ENCODE measurements around the gene RBKS.
A peak's percentile ranks its signal among the peaks of the same experiment; 100 is the strongest.

Gene RBKS

DNA sequence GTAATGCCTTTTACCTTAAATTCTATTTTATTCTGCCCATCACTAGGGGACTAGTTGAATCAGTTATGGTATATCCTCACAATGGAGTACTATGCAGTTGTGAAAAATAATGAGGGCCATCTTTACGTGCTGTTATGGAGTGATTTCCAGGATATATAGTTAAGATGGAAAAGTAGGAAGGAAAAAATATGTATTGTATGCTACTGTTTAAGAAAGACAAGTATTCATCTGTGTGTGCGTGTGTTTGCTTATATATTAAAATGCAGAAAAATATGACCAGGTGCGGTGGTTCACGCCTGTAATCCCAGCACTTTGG is 151.2 kb downstream of the RBKS start:
- Histone ChIP-seq H3K4me3 (ENCODE audit: low read depth, low read length) (no peak overlapping the region), H3K9me3 (ENCODE audit: control insufficient read depth, insufficient read depth, low read depth, low read length) (no peaks in the 10 kb centered on the region), H3K4me1 (ENCODE audit: control insufficient read depth, insufficient read depth, low read length) (no peaks in the 10 kb centered on the region), H3K27ac (ENCODE audit: extremely low read depth, low read depth, low read length) (no peak overlapping the region), H3K36me3 (ENCODE audit: control insufficient read depth in 2 of 2, insufficient read depth in 1 of 2, low read length in 2 of 2) (no peaks in the 10 kb centered on the region)
- TF ChIP-seq ZNF146 (tag by site-specific recombination; IDR thresholded peaks at IDR 0.05) = peak; percentile 72
- TF ChIP-seq, protein P1, sequence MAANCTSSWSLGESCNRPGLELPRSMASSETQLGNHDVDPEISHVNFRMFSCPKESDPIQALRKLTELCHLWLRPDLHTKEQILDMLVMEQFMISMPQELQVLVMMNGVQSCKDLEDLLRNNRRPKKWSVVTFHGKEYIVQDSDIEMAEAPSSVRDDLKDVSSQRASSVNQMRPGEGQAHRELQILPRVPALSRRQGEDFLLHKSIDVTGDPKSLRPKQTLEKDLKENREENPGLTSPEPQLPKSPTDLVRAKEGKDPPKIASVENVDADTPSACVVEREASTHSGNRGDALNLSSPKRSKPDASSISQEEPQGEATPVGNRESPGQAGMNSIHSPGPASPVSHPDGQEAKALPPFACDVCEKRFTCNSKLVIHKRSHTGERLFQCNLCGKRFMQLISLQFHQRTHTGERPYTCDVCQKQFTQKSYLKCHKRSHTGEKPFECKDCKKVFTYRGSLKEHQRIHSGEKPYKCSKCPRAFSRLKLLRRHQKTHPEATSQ (tag by site-specific recombination; IDR thresholded peaks at IDR 0.05) = no peak
- ChIA-PET POLR2A (no interaction called here), CTCF (no interaction called here)

DNA sequence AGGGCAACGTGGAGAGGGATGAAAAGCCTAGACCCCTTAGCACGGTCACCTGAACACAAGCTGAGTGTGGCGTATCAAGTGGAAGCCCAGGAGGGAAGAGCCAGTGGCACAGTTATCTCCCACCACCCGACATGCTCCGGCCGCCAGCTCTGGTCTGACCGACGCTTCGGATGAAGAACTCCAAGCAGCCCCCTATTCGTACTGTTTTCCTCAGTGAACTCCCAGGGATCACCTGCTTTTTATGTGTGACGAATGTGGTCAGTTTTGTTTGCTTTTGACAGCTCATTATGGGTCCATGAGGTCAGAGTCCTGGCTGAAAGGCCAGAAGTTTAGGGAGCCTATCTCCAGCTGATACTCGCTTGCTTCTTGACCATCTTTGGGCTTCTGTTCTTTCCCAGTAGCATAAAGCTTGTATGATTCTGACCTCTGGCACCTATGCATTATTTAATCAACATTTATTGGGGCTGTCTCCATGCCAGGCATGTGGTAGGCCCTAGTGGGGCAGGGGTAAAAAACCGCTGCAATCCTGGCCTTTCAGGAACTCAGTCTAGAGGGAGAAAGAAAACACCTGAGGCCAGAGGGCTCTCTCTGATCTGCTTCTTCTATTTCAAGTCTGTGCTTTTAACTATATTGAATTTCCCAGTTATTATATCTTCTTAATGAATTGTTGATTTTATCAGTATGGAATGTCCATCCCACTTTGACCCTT is 151.7 kb downstream of the RBKS start:
- ChIA-PET CTCF (no interaction called here), POLR2A (no interaction called here)
- H3K9me3 ChIP-seq (ENCODE audit: control insufficient read depth, insufficient read depth, low read depth, low read length) = no peaks in the 10 kb centered on the region
- H3K4me1 ChIP-seq (ENCODE audit: control insufficient read depth, insufficient read depth, low read length) = no peaks in the 10 kb centered on the region
- no peak overlapping the region for H3K27ac ChIP-seq (ENCODE audit: extremely low read depth, low read depth, low read length)
- H3K4me3 ChIP-seq (ENCODE audit: low read depth, low read length) = no peak overlapping the region
- H3K36me3 ChIP-seq (ENCODE audit: control insufficient read depth in 2 of 2, insufficient read depth in 1 of 2, low read length in 2 of 2) = no peaks in the 10 kb centered on the region
- TF ChIP-seq, protein P2, sequence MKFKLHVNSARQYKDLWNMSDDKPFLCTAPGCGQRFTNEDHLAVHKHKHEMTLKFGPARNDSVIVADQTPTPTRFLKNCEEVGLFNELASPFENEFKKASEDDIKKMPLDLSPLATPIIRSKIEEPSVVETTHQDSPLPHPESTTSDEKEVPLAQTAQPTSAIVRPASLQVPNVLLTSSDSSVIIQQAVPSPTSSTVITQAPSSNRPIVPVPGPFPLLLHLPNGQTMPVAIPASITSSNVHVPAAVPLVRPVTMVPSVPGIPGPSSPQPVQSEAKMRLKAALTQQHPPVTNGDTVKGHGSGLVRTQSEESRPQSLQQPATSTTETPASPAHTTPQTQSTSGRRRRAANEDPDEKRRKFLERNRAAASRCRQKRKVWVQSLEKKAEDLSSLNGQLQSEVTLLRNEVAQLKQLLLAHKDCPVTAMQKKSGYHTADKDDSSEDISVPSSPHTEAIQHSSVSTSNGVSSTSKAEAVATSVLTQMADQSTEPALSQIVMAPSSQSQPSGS (tag by site-specific recombination; IDR thresholded peaks at IDR 0.05; ENCODE audit: low read depth) = no peak
- TF ChIP-seq SP7 (tag by site-specific recombination; IDR thresholded peaks at IDR 0.05) (no peak), ZNF473 (tag by site-specific recombination; IDR thresholded peaks at IDR 0.05) (no peak), ZBTB1 (tag by site-specific recombination; IDR thresholded peaks at IDR 0.05) (no peak), SALL2 (tag by site-specific recombination; IDR thresholded peaks at IDR 0.05; ENCODE audit: borderline replicate concordance) (no peak), ZNF501 (tag by site-specific recombination; IDR thresholded peaks at IDR 0.05) (no peak), ZNF792 (tag by site-specific recombination; IDR thresholded peaks at IDR 0.05) (no peak), ZNF155 (tag by site-specific recombination; IDR thresholded peaks at IDR 0.05) (no peak), RBAK (tag by site-specific recombination; IDR thresholded peaks at IDR 0.05) (no peak), PRDM1 (tag by site-specific recombination; IDR thresholded peaks at IDR 0.05) (no peak), ZNF223 (tag by site-specific recombination; IDR thresholded peaks at IDR 0.05) (no peak), ZNF133 (tag by site-specific recombination; IDR thresholded peaks at IDR 0.05) (no peak)
- TF ChIP-seq, protein P3, sequence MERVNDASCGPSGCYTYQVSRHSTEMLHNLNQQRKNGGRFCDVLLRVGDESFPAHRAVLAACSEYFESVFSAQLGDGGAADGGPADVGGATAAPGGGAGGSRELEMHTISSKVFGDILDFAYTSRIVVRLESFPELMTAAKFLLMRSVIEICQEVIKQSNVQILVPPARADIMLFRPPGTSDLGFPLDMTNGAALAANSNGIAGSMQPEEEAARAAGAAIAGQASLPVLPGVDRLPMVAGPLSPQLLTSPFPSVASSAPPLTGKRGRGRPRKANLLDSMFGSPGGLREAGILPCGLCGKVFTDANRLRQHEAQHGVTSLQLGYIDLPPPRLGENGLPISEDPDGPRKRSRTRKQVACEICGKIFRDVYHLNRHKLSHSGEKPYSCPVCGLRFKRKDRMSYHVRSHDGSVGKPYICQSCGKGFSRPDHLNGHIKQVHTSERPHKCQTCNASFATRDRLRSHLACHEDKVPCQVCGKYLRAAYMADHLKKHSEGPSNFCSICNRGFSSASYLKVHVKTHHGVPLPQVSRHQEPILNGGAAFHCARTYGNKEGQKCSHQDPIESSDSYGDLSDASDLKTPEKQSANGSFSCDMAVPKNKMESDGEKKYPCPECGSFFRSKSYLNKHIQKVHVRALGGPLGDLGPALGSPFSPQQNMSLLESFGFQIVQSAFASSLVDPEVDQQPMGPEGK (tag by site-specific recombination; IDR thresholded peaks at IDR 0.05) = no peak
- TF ChIP-seq, protein P4, sequence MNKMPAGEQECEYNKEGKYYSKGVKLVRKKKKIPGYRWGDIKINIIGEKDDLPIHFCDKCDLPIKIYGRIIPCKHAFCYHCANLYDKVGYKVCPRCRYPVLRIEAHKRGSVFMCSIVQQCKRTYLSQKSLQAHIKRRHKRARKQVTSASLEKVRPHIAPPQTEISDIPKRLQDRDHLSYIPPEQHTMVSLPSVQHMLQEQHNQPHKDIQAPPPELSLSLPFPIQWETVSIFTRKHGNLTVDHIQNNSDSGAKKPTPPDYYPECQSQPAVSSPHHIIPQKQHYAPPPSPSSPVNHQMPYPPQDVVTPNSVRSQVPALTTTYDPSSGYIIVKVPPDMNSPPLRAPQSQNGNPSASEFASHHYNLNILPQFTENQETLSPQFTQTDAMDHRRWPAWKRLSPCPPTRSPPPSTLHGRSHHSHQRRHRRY (tag by site-specific recombination; IDR thresholded peaks at IDR 0.05) = no peak
- TF ChIP-seq, protein P5, sequence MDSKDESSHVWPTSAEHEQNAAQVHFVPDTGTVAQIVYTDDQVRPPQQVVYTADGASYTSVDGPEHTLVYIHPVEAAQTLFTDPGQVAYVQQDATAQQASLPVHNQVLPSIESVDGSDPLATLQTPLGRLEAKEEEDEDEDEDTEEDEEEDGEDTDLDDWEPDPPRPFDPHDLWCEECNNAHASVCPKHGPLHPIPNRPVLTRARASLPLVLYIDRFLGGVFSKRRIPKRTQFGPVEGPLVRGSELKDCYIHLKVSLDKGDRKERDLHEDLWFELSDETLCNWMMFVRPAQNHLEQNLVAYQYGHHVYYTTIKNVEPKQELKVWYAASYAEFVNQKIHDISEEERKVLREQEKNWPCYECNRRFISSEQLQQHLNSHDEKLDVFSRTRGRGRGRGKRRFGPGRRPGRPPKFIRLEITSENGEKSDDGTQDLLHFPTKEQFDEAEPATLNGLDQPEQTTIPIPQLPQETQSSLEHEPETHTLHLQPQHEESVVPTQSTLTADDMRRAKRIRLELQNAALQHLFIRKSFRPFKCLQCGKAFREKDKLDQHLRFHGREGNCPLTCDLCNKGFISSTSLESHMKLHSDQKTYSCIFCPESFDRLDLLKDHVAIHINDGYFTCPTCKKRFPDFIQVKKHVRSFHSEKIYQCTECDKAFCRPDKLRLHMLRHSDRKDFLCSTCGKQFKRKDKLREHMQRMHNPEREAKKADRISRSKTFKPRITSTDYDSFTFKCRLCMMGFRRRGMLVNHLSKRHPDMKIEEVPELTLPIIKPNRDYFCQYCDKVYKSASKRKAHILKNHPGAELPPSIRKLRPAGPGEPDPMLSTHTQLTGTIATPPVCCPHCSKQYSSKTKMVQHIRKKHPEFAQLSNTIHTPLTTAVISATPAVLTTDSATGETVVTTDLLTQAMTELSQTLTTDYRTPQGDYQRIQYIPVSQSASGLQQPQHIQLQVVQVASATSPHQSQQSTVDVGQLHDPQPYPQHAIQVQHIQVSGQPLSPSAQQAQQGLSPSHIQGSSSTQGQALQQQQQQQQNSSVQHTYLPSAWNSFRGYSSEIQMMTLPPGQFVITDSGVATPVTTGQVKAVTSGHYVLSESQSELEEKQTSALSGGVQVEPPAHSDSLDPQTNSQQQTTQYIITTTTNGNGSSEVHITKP (tag by site-specific recombination; IDR thresholded peaks at IDR 0.05) = no peak

Data from HEK293 (cell line).